Fibroblast of skin of back (primary cell): ENCODE results near the gene AK3.

Experiments
- DNase-seq: peaks from one replicate; pipeline ENCODE4 v3.0.0-alpha.2; 2013

The AK3 gene

GRCh38 chr9:4746278-4747030 is 5.5 kb upstream of the AK3 start:
- DNase-seq = no peak

- no peak for DNase-seq
Measured at GRCh38 chr9:4743131-4743875, 2.3 kb upstream of the AK3 start.

GRCh38 chr9:4742246-4742645 is 1.2 kb upstream of the AK3 start:
- DNase-seq = no peak

- DNase-seq = no peak
Measured at GRCh38 chr9:4741365-4742089, 525 bp upstream of the AK3 start.

- DNase-seq = peak; percentile 30
Measured at GRCh38 chr9:4740388-4740637, 689 bp downstream of the AK3 start.

GRCh38 chr9:4739587-4740387 is 1.2 kb downstream of the AK3 start:
- DNase-seq = peak; percentile 34

- DNase-seq = no peak
Measured at GRCh38 chr9:4738866-4739586, 2.0 kb downstream of the AK3 start.

- no peak for DNase-seq
Measured at GRCh38 chr9:4734150-4734549, 6.9 kb downstream of the AK3 start.

GRCh38 chr9:4732890-4733289 is 8.1 kb downstream of the AK3 start:
- no peak for DNase-seq

GRCh38 chr9:4727593-4727992 is 13.4 kb downstream of the AK3 start:
- no peak for DNase-seq

GRCh38 chr9:4725706-4726442 is 15.1 kb downstream of the AK3 start:
- no peak for DNase-seq

GRCh38 chr9:4721736-4722135 is 19.3 kb downstream of the AK3 start:
- no peak for DNase-seq

GRCh38 chr9:4718911-4719310 is 22.1 kb downstream of the AK3 start:
- DNase-seq = no peak

GRCh38 chr9:4717815-4718214 is 23.2 kb downstream of the AK3 start:
- no peak for DNase-seq

GRCh38 chr9:4716163-4716562 is 24.8 kb downstream of the AK3 start:
- no peak for DNase-seq

GRCh38 chr9:4714266-4715016 is 26.6 kb downstream of the AK3 start:
- DNase-seq = no peak

GRCh38 chr9:4713849-4714248 is 27.2 kb downstream of the AK3 start:
- no peak for DNase-seq

- DNase-seq = no peak
Measured at GRCh38 chr9:4709380-4709779, 31.6 kb downstream of the AK3 start.

- no peak for DNase-seq
Measured at GRCh38 chr9:4706971-4707622, 33.9 kb downstream of the AK3 start.

GRCh38 chr9:4706021-4706420 is 35.0 kb downstream of the AK3 start:
- DNase-seq = no peak
